MM.1S (cell line): ENCODE results near the gene PDCD1.

Experiments
- CTCF ChIP-seq: fragments of 300-600 bp; sonication (generic); IDR thresholded peaks from 2 replicates; pipeline ENCODE4 v1.5.1; 2016; ENCODE audit warnings: antibody characterized with exemption, low read length, mixed read lengths
- EZH2 ChIP-seq: fragments of 300-600 bp; sonication (generic); optimal IDR thresholded peaks from 2 replicates; pipeline ENCODE3; 2017; ENCODE audit warnings: low read depth, mild to moderate bottlenecking, antibody characterized with exemption, low read length, mixed read lengths
- EZH2phosphoT487 ChIP-seq: fragments of 300-600 bp; sonication (generic); IDR thresholded peaks from 2 replicates; pipeline ENCODE4 v1.6.1; 2018; ENCODE audit warnings: antibody characterized with exemption, low read length

GRCh38 chr2:241803387-241804325 lies 55.0 kb downstream of the PDCD1 start:
- TF ChIP-seq CTCF, result no peak
- TF ChIP-seq EZH2, result no peak
- TF ChIP-seq EZH2phosphoT487, result no peak
